Smooth muscle cell (in vitro differentiated cells): ENCODE data around the gene DPM1. TPM values are rescaled to one million over a fixed set of nuclear protein-coding genes. Genes with fewer than 3 reads are reported as not detected.

Experiments
- DNase-seq: peaks from one replicate; lab custom pipeline; 2025; ENCODE audit not compliant: unreplicated experiment; lab: John Stamatoyannopoulos, UW
- H2AFZ ChIP-seq: fragments of 200-600 bp; sonication (generic); 2 replicates; pipeline ENCODE4 v1.6.0; 2016; ENCODE audit warnings: antibody characterized with exemption, low read depth, mild to moderate bottlenecking
- H3F3A ChIP-seq: fragments of 200-600 bp; sonication (generic); 2 replicates; pipeline ENCODE4 v1.6.0; 2017; ENCODE audit warnings: antibody characterized with exemption, low read depth
- H3K27ac ChIP-seq: fragments of 200-600 bp; sonication (generic); 2 replicates; pipeline ENCODE4 v1.5.1; 2016; ENCODE audit warnings: low read depth, mild to moderate bottlenecking
- H3K27me3 ChIP-seq: fragments of 200-600 bp; sonication (generic); 2 replicates; pipeline ENCODE4 v1.6.1; 2016; ENCODE audit warnings: low read depth, mild to moderate bottlenecking
- H3K36me3 ChIP-seq: fragments of 200-600 bp; sonication (generic); 2 replicates; pipeline ENCODE4 v1.5.1; 2016; ENCODE audit warnings: low read depth
- H3K4me1 ChIP-seq: fragments of 200-600 bp; sonication (generic); 2 replicates; pipeline ENCODE4 v1.5.1; 2016; ENCODE audit warnings: low read depth
- H3K4me2 ChIP-seq: fragments of 200-600 bp; sonication (generic); 2 replicates; pipeline ENCODE4 v1.6.0; 2016; ENCODE audit warnings: mild to moderate bottlenecking
- H3K4me3 ChIP-seq: fragments of 200-600 bp; sonication (generic); 2 replicates; pipeline ENCODE4 v1.5.1; 2016; ENCODE audit warnings: mild to moderate bottlenecking
- H3K79me2 ChIP-seq: fragments of 200-600 bp; sonication (generic); 2 replicates; pipeline ENCODE4 v1.6.0; 2016; ENCODE audit warnings: low read depth, mild to moderate bottlenecking
- H3K9ac ChIP-seq: fragments of 200-600 bp; sonication (generic); 2 replicates; pipeline ENCODE4 v1.6.0; 2016; ENCODE audit warnings: low read depth
- H3K9me3 ChIP-seq: fragments of 200-600 bp; sonication (generic); replicated peaks from 2 replicates; pipeline ENCODE4 v1.5.1; 2016; ENCODE audit warnings: low read depth
- H4K20me1 ChIP-seq: fragments of 200-600 bp; sonication (generic); 2 replicates; pipeline ENCODE4 v1.6.0; 2016; ENCODE audit warnings: low read depth
- WGBS: methylation state at CpG from one replicate; pipeline ENCODE4 v1.1.7; 2016; ENCODE audit warnings: low lambda C conversion rate; 5-methylcytosine and 5-hydroxymethylcytosine counted together
- polyA plus RNA-seq: library from polyadenylated mRNA; unstranded; fragments of >200 nt; fragmentation: Nextera tagmentation; extraction: Ambion mirVana; gene quantifications from 2 replicates; pipeline ENCODE4 v1.2.1, GENCODE V29; 2016
- total RNA-seq: library from RNA; depleted of rRNA; stranded (reverse); fragments of >200 nt; gene quantifications from 2 replicates; pipeline ENCODE4 v1.2.3, GENCODE V29; 2014
- TF ChIP-seq, protein P1 (sequence below): fragments of 200-600 bp; sonication (generic); IDR thresholded peaks from 2 replicates; pipeline ENCODE4 v1.5.1; 2017; ENCODE audit warnings: borderline replicate concordance, mild to moderate bottlenecking, antibody characterized with exemption; ENCODE audit not compliant: insufficient read depth, poor library complexity, severe bottlenecking

The DPM1 gene
- total and polyA plus RNA-seq, 2 experiments from 2014 or later, result 89.1 to 141 TPM

DNA sequence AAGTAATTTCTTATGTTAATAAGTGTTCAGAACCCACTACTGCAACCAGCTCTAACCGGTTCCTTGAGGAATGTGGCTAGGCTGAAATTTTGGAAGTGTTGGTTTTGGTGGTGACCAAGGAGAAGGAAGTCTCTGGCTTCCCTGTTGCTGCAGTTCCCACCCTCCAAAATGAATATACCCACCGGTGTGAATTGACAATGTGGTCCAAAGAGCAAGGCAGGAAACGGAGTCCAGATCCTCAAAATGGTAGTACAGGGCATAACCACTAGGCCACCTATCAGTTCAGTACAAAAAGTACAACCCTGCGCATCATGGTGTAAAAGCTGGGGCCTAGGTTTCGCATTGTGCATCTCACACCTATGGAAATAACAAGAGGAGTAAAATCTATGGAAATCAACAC lies 29.9 kb downstream of the DPM1 start:
- Histone ChIP-seq H3K9me3 (no peaks in the 10 kb centered on the region), H3K27me3 (no peaks in the 10 kb centered on the region), H3F3A (peaks cover 29% of the 10 kb centered on the region), H3K4me1 (peaks cover 39% of the 10 kb centered on the region), H3K9ac (no peak overlapping the region), H3K27ac (peak overlapping the region; percentile 43), H2AFZ (no peak overlapping the region), H3K36me3 (no peaks in the 10 kb centered on the region), H4K20me1 (peaks cover 67% of the 10 kb centered on the region), H3K79me2 (peaks cover 71% of the 10 kb centered on the region), H3K4me3 (peak overlapping the region; percentile 84), H3K4me2 (peak overlapping the region; percentile 91)
- TF ChIP-seq, protein P1, sequence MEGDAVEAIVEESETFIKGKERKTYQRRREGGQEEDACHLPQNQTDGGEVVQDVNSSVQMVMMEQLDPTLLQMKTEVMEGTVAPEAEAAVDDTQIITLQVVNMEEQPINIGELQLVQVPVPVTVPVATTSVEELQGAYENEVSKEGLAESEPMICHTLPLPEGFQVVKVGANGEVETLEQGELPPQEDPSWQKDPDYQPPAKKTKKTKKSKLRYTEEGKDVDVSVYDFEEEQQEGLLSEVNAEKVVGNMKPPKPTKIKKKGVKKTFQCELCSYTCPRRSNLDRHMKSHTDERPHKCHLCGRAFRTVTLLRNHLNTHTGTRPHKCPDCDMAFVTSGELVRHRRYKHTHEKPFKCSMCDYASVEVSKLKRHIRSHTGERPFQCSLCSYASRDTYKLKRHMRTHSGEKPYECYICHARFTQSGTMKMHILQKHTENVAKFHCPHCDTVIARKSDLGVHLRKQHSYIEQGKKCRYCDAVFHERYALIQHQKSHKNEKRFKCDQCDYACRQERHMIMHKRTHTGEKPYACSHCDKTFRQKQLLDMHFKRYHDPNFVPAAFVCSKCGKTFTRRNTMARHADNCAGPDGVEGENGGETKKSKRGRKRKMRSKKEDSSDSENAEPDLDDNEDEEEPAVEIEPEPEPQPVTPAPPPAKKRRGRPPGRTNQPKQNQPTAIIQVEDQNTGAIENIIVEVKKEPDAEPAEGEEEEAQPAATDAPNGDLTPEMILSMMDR, result no peak
- no peak for DNase-seq
- WGBS, result 82% methylated on average over 5 of the region's 5 CpGs

DNA sequence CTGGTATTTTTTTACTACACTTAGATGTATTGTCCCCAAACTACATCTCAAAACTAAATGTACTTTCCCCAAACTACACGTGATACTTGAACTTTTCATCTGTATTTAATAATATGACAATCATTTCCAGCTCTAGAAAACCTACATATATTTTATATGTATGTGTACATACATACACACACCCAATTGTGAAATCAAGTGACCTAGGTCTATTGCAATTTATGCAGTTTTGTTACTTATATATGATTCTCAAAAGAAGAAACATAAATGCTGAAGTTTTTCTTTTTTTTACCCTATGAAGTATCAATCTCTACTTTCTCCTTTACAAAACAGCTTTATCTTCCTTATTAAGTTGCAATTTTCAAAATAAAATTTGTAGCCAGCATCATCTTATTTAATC lies 31.8 kb downstream of the DPM1 start:
- H3K79me2 ChIP-seq, result peaks cover 90% of the 10 kb centered on the region
- no peaks in the 10 kb centered on the region for H3K9me3 ChIP-seq
- no peaks in the 10 kb centered on the region for H3K36me3 ChIP-seq
- H3K9ac ChIP-seq, result no peak overlapping the region
- peak overlapping the region; percentile 91 for H3K4me2 ChIP-seq
- H3F3A ChIP-seq, result peaks cover 21% of the 10 kb centered on the region
- H3K4me3 ChIP-seq, result no peak overlapping the region
- H3K4me1 ChIP-seq, result peaks cover 39% of the 10 kb centered on the region
- peaks cover 86% of the 10 kb centered on the region for H4K20me1 ChIP-seq
- peak overlapping the region; percentile 27 for H3K27ac ChIP-seq
- DNase-seq, result no peak
- no peaks in the 10 kb centered on the region for H3K27me3 ChIP-seq
- TF ChIP-seq, protein P1, result no peak
- H2AFZ ChIP-seq, result no peak overlapping the region
- WGBS, result 93% methylated on average over 1 of the region's 1 CpG

DNA sequence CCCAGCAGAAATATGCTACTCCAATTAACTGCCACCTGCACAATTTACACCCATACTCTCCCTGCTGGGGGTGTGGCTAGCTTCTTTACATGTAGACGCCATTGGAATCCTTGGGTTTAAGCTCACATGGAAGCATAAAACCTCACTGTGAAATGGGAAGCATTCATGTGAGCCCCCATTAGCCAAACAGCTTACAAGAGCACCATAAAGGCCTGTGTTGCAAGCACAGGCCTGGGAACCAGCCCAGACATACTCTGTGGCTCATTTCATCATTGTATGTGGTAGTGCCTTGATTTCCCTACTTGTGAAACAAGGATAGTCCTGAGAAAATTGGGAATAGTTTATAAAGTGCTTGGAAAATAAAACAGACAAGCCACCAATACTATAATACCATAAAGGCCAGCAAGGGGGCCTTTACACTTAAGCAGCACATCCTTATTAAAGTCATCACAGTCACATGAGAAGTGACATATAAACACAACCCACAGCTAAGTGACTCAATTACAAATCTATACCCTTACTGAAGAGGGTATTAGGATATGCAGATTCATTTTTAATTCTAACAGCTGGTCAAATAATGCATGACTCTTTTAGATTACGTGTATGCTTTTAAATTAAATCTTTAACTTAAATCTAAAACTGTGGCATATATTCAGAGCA lies 33.9 kb downstream of the DPM1 start:
- Histone ChIP-seq H3K4me1 (peaks cover 39% of the 10 kb centered on the region), H3K27me3 (no peaks in the 10 kb centered on the region), H3K27ac (peak overlapping the region; percentile 38), H3K4me2 (peak overlapping the region; percentile 3), H3F3A (peaks cover 17% of the 10 kb centered on the region), H3K9ac (no peak overlapping the region), H2AFZ (no peak overlapping the region), H3K9me3 (no peaks in the 10 kb centered on the region), H3K4me3 (no peak overlapping the region), H3K79me2 (peaks cover 100% of the 10 kb centered on the region), H3K36me3 (no peaks in the 10 kb centered on the region), H4K20me1 (peaks cover 100% of the 10 kb centered on the region)
- DNase-seq, result no peak
- TF ChIP-seq, protein P1, result no peak
- 80% methylated on average over 2 of the region's 2 CpGs for WGBS
